Measurements from ENCODE around the gene IRF7.
A peak's percentile ranks its signal among the peaks of the same experiment; 100 is the strongest.
"Not testable (repeated sequence)": the region's sequence is repeated elsewhere in the genome, so short reads cannot be mapped to it uniquely, and the experiment has no call there.

Gene IRF7

GRCh38 chr11:576811-577610 is 38.7 kb downstream of the IRF7 start:
- peak overlapping the region; percentile 72 for H3K4me3 ChIP-seq (ENCODE audit: low read depth, low read length)
- TF ChIP-seq, protein P1, sequence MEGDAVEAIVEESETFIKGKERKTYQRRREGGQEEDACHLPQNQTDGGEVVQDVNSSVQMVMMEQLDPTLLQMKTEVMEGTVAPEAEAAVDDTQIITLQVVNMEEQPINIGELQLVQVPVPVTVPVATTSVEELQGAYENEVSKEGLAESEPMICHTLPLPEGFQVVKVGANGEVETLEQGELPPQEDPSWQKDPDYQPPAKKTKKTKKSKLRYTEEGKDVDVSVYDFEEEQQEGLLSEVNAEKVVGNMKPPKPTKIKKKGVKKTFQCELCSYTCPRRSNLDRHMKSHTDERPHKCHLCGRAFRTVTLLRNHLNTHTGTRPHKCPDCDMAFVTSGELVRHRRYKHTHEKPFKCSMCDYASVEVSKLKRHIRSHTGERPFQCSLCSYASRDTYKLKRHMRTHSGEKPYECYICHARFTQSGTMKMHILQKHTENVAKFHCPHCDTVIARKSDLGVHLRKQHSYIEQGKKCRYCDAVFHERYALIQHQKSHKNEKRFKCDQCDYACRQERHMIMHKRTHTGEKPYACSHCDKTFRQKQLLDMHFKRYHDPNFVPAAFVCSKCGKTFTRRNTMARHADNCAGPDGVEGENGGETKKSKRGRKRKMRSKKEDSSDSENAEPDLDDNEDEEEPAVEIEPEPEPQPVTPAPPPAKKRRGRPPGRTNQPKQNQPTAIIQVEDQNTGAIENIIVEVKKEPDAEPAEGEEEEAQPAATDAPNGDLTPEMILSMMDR (IDR thresholded peaks at IDR 0.05; ENCODE audit: low read depth, low read length, missing control alignments): no peak
- in situ Hi-C loops (cut with HindIII; ENCODE audit: low sequenced_read_pairs): no loop called here
- DNase-seq (ENCODE audit: low read depth): no peak

DNA sequence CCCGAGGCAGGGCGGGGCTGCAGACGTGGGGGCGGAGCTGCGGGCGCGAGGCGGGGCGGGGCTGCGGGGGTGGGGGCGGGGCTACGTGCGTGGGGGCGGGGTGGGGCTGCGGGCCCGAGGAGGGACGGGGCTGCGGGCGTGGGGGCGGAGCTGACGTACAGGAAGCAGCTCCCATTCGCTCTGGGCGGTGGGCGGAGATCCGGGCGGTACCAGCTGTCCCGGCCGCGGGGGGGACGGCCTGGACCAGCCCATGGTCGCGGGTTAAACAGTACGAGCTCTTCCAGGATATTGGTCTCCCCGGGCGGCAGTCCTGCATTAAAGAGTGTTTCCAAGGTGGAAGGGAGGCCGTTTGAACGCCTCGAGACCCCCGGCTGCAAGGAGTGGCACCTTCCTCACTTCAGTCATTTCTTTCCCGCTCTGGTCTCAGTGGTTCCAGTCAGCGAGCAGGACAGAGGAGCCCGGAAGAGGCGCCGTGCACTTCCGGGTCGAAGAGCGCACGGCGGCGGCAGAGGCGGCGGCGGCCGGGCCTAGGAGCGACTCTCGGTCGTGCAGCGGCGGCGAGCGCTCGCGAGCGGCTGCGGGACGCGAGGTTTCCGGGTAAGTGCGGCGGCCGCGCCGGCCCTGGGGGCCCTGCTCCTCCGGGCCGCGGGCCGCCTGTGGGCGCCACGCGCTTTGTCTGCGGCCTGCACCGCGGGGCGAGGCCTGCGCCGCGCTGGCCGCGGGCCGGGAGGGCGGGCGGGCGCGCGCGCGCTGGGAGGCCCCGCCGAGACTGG is 39.6 kb downstream of the IRF7 start, which contains the start of gene PHRF1:
TSS of gene PHRF1 (plus strand) at position 475 of the 773 bp plus-strand sequence. CDS start 5,043 bp downstream, outside the sequence.
- TF ChIP-seq, protein P1 (IDR thresholded peaks at IDR 0.05; ENCODE audit: low read depth, low read length, missing control alignments): no peak
- in situ Hi-C loops (cut with HindIII; ENCODE audit: low sequenced_read_pairs): no loop called here
- peak within 1 kb of the TSS; percentile 72 for H3K4me3 ChIP-seq (ENCODE audit: low read depth, low read length)
- DNase-seq (ENCODE audit: low read depth): peak; percentile 80

DNA sequence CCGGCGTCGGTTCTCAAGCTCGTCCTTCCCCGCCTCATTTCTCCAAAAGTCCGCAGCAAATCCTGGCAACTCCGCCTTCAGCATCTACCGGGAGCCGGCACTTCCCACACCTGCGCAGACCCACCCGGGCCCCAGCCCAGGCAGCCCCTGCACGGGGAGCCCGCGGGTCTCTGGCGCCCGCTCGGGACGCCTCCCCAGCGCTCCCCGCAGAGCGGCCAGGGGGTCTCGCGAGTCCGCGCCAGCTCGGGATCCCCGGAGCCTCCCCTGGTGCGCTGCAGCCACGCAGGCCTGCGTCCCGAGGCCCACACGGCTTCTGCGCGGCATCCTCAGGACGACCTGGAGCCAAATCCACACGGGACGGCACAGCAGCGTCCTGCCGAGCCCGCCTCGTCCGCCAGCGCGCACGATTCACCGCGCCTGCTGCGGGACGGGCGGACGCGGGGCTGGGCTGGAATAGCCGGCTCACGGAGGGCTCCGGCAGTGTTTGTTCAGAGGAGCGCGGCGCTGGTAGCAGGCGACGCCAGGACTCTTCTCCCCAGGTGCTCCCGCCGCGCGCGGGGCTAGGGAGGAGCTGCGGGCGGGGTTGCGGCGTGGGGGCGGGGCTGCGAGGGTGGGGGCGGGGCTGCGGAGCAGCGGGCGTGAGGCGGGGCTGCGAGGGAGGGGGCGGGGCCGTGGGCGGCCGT is 40.3 kb downstream of the IRF7 start:
- in situ Hi-C loops (cut with HindIII; ENCODE audit: low sequenced_read_pairs): no loop called here
- DNase-seq (ENCODE audit: low read depth): no peak
- TF ChIP-seq, protein P1 (IDR thresholded peaks at IDR 0.05; ENCODE audit: low read depth, low read length, missing control alignments): no peak
- H3K4me3 ChIP-seq (ENCODE audit: low read depth, low read length): peak overlapping the region; percentile 60

- DNase-seq (ENCODE audit: low read depth): no peak
- in situ Hi-C loops (cut with HindIII; ENCODE audit: low sequenced_read_pairs): no loop called here
- TF ChIP-seq, protein P1 (IDR thresholded peaks at IDR 0.05; ENCODE audit: low read depth, low read length, missing control alignments): no peak
- peak overlapping the region; percentile 60 for H3K4me3 ChIP-seq (ENCODE audit: low read depth, low read length)
Observed at GRCh38 chr11:574632-575312, 41.0 kb downstream of the IRF7 start.

- H3K4me3 ChIP-seq (ENCODE audit: low read depth, low read length); DNase-seq (ENCODE audit: low read depth); in situ Hi-C loops (cut with HindIII; ENCODE audit: low sequenced_read_pairs): not testable (repeated sequence)
Observed at GRCh38 chr11:574031-574570, 41.6 kb downstream of the IRF7 start.

DNA sequence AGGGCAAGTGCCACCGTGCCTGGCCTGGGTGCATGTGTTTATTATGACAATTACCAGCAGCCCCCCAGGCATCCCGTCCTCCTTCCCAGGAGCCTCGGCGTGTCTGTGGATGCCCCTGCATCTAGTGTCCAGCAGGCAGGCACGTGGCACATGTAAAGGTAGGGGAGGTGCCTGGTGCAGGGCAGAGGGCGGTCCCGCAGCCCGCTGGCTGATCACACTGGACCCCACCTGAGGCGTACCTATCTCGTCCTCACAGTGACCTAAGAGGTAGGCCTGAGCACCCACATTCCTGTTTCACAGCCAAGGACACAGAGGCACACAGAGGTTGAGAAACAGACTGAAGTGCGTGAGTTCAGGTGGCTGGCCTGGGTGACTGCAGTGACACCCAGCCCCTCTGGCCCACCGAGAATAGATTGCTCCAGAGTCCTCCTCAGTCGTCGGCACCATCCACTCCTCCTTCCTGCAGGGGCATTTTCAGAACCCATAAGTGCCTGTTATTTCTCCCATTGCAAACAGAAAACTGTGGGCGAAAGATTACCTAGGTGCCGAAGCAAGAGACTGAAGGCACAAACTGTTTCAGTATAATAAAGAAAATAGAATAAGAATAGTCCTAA is 42.5 kb downstream of the IRF7 start:
- TF ChIP-seq, protein P1 (IDR thresholded peaks at IDR 0.05; ENCODE audit: low read depth, low read length, missing control alignments): no peak
- DNase-seq (ENCODE audit: low read depth): no peak
- in situ Hi-C loops (cut with HindIII; ENCODE audit: low sequenced_read_pairs): no loop called here
- H3K4me3 ChIP-seq (ENCODE audit: low read depth, low read length): no peak overlapping the region
